ENCODE measurements around the gene OR5K1.

The OR5K1 gene

GRCh38 chr3:98460220-98460619 lies 2.8 kb upstream of the OR5K1 start:
- Histone ChIP-seq H3K4me3 (ENCODE audit: low read depth, low read length) (no peak overlapping the region), H3K9me3 (ENCODE audit: control insufficient read depth, insufficient read depth, low read depth, low read length) (no peaks in the 10 kb centered on the region; the same call in 1 of the 2 replicates), H3K27ac (ENCODE audit: low read depth, low read length) (no peak overlapping the region), H3K36me3 (ENCODE audit: control insufficient read depth, insufficient read depth, low read length) (no peaks in the 10 kb centered on the region), H3K27me3 (ENCODE audit: control insufficient read depth, insufficient read depth, low read length) (no peaks in the 10 kb centered on the region), H3K9ac (ENCODE audit: low read length) (no peak overlapping the region), H3K4me1 (ENCODE audit: control insufficient read depth, insufficient read depth, low read length) (no peaks in the 10 kb centered on the region)

- no peaks in the 10 kb centered on the region for H3K27me3 ChIP-seq (ENCODE audit: control insufficient read depth, insufficient read depth, low read length)
- H3K36me3 ChIP-seq (ENCODE audit: control insufficient read depth, insufficient read depth, low read length): no peaks in the 10 kb centered on the region
- H3K9ac ChIP-seq (ENCODE audit: low read length): no peak overlapping the region
- H3K4me3 ChIP-seq (ENCODE audit: low read depth, low read length): no peak overlapping the region
- no peak overlapping the region for H3K27ac ChIP-seq (ENCODE audit: low read depth, low read length)
- H3K4me1 ChIP-seq (ENCODE audit: control insufficient read depth, insufficient read depth, low read length): no peaks in the 10 kb centered on the region; the same call in 1 of the 2 replicates
- peaks cover 14% of the 10 kb centered on the region; the same call in 1 of the 2 replicates for H3K9me3 ChIP-seq (ENCODE audit: control insufficient read depth, insufficient read depth, low read depth, low read length)
These were observed 19.9 kb downstream of the OR5K1 start for GRCh38 chr3:98482717-98483482.

GRCh38 chr3:98483626-98484025 lies 20.6 kb downstream of the OR5K1 start:
- no peak overlapping the region for H3K9ac ChIP-seq (ENCODE audit: low read length)
- H3K36me3 ChIP-seq (ENCODE audit: control insufficient read depth, insufficient read depth, low read length): no peaks in the 10 kb centered on the region
- no peak overlapping the region for H3K4me3 ChIP-seq (ENCODE audit: low read depth, low read length)
- H3K4me1 ChIP-seq (ENCODE audit: control insufficient read depth, insufficient read depth, low read length): no peaks in the 10 kb centered on the region; the same call in 1 of the 2 replicates
- H3K27ac ChIP-seq (ENCODE audit: low read depth, low read length): no peak overlapping the region
- no peaks in the 10 kb centered on the region for H3K27me3 ChIP-seq (ENCODE audit: control insufficient read depth, insufficient read depth, low read length)
- peaks cover 12% of the 10 kb centered on the region; the same call in 1 of the 2 replicates for H3K9me3 ChIP-seq (ENCODE audit: control insufficient read depth, insufficient read depth, low read depth, low read length)

GRCh38 chr3:98497381-98497780 lies 34.4 kb downstream of the OR5K1 start, which contains the start of gene OR5K2:
Gene OR5K2, plus strand, starts transcription at chr3:98497681. Its CDS starts 0 bp downstream, at chr3:98497681.
- H3K36me3 ChIP-seq (ENCODE audit: control insufficient read depth, insufficient read depth, low read length): no peaks in the 10 kb centered on the region
- H3K9me3 ChIP-seq (ENCODE audit: control insufficient read depth, insufficient read depth, low read depth, low read length): no peaks in the 10 kb centered on the region
- no peak within 1 kb of the TSS for H3K4me3 ChIP-seq (ENCODE audit: low read depth, low read length)
- no peaks in the 10 kb centered on the region for H3K27me3 ChIP-seq (ENCODE audit: control insufficient read depth, insufficient read depth, low read length)
- no peaks in the 10 kb centered on the region for H3K4me1 ChIP-seq (ENCODE audit: control insufficient read depth, insufficient read depth, low read length)
- no peak within 1 kb of the TSS for H3K9ac ChIP-seq (ENCODE audit: low read length)
- no peak within 1 kb of the TSS for H3K27ac ChIP-seq (ENCODE audit: low read depth, low read length)

- no peaks in the 10 kb centered on the region for H3K9me3 ChIP-seq (ENCODE audit: control insufficient read depth, insufficient read depth, low read depth, low read length)
- H3K4me1 ChIP-seq (ENCODE audit: control insufficient read depth, insufficient read depth, low read length): no peaks in the 10 kb centered on the region
- no peak overlapping the region for H3K9ac ChIP-seq (ENCODE audit: low read length)
- no peaks in the 10 kb centered on the region for H3K27me3 ChIP-seq (ENCODE audit: control insufficient read depth, insufficient read depth, low read length)
- H3K36me3 ChIP-seq (ENCODE audit: control insufficient read depth, insufficient read depth, low read length): no peaks in the 10 kb centered on the region
- H3K4me3 ChIP-seq (ENCODE audit: low read depth, low read length): no peak overlapping the region
- no peak overlapping the region for H3K27ac ChIP-seq (ENCODE audit: low read depth, low read length)
These were observed 37.0 kb downstream of the OR5K1 start for GRCh38 chr3:98500019-98500418.

- Histone ChIP-seq H3K9ac (ENCODE audit: low read length) (no peak overlapping the region), H3K27ac (ENCODE audit: low read depth, low read length) (no peak overlapping the region), H3K27me3 (ENCODE audit: control insufficient read depth, insufficient read depth, low read length) (no peaks in the 10 kb centered on the region), H3K4me3 (ENCODE audit: low read depth, low read length) (no peak overlapping the region), H3K9me3 (ENCODE audit: control insufficient read depth, insufficient read depth, low read depth, low read length) (no peaks in the 10 kb centered on the region), H3K4me1 (ENCODE audit: control insufficient read depth, insufficient read depth, low read length) (no peaks in the 10 kb centered on the region), H3K36me3 (ENCODE audit: control insufficient read depth, insufficient read depth, low read length) (no peaks in the 10 kb centered on the region)
These were observed 38.3 kb downstream of the OR5K1 start for GRCh38 chr3:98501270-98501669.

- Histone ChIP-seq H3K27ac (ENCODE audit: low read depth, low read length) (no peak overlapping the region), H3K36me3 (ENCODE audit: control insufficient read depth, insufficient read depth, low read length) (no peaks in the 10 kb centered on the region), H3K9ac (ENCODE audit: low read length) (no peak overlapping the region), H3K9me3 (ENCODE audit: control insufficient read depth, insufficient read depth, low read depth, low read length) (no peaks in the 10 kb centered on the region), H3K27me3 (ENCODE audit: control insufficient read depth, insufficient read depth, low read length) (no peaks in the 10 kb centered on the region), H3K4me1 (ENCODE audit: control insufficient read depth, insufficient read depth, low read length) (no peaks in the 10 kb centered on the region), H3K4me3 (ENCODE audit: low read depth, low read length) (no peak overlapping the region)
These were observed 39.0 kb downstream of the OR5K1 start for GRCh38 chr3:98501863-98502576.

GRCh38 chr3:98504539-98504938 lies 41.5 kb downstream of the OR5K1 start:
- Histone ChIP-seq H3K27me3 (ENCODE audit: control insufficient read depth, insufficient read depth, low read length) (no peaks in the 10 kb centered on the region), H3K4me1 (ENCODE audit: control insufficient read depth, insufficient read depth, low read length) (no peaks in the 10 kb centered on the region), H3K36me3 (ENCODE audit: control insufficient read depth, insufficient read depth, low read length) (no peaks in the 10 kb centered on the region), H3K4me3 (ENCODE audit: low read depth, low read length) (no peak overlapping the region), H3K9me3 (ENCODE audit: control insufficient read depth, insufficient read depth, low read depth, low read length) (no peaks in the 10 kb centered on the region), H3K27ac (ENCODE audit: low read depth, low read length) (no peak overlapping the region), H3K9ac (ENCODE audit: low read length) (no peak overlapping the region)

- no peak overlapping the region for H3K9ac ChIP-seq (ENCODE audit: low read length)
- H3K27me3 ChIP-seq (ENCODE audit: control insufficient read depth, insufficient read depth, low read length): no peaks in the 10 kb centered on the region
- H3K4me1 ChIP-seq (ENCODE audit: control insufficient read depth, insufficient read depth, low read length): no peaks in the 10 kb centered on the region
- no peaks in the 10 kb centered on the region for H3K36me3 ChIP-seq (ENCODE audit: control insufficient read depth, insufficient read depth, low read length)
- H3K9me3 ChIP-seq (ENCODE audit: control insufficient read depth, insufficient read depth, low read depth, low read length): no peaks in the 10 kb centered on the region
- H3K27ac ChIP-seq (ENCODE audit: low read depth, low read length): no peak overlapping the region
- H3K4me3 ChIP-seq (ENCODE audit: low read depth, low read length): no peak overlapping the region
These were observed 45.6 kb downstream of the OR5K1 start for GRCh38 chr3:98508582-98508981.

- peaks cover 11% of the 10 kb centered on the region for H3K4me1 ChIP-seq (ENCODE audit: control insufficient read depth, insufficient read depth, low read length)
- no peaks in the 10 kb centered on the region for H3K9me3 ChIP-seq (ENCODE audit: control insufficient read depth, insufficient read depth, low read depth, low read length)
- H3K27ac ChIP-seq (ENCODE audit: low read depth, low read length): no peak overlapping the region
- peaks cover 26% of the 10 kb centered on the region for H3K36me3 ChIP-seq (ENCODE audit: control insufficient read depth, insufficient read depth, low read length)
- no peak overlapping the region for H3K4me3 ChIP-seq (ENCODE audit: low read depth, low read length)
- H3K9ac ChIP-seq (ENCODE audit: low read length): no peak overlapping the region
- no peaks in the 10 kb centered on the region for H3K27me3 ChIP-seq (ENCODE audit: control insufficient read depth, insufficient read depth, low read length)
These were observed 49.6 kb downstream of the OR5K1 start for GRCh38 chr3:98512576-98512975.

- Histone ChIP-seq H3K27ac (ENCODE audit: low read depth, low read length) (no peak overlapping the region), H3K4me3 (ENCODE audit: low read depth, low read length) (no peak overlapping the region), H3K36me3 (ENCODE audit: control insufficient read depth, insufficient read depth, low read length) (peaks cover 31% of the 10 kb centered on the region), H3K27me3 (ENCODE audit: control insufficient read depth, insufficient read depth, low read length) (no peaks in the 10 kb centered on the region), H3K9ac (ENCODE audit: low read length) (no peak overlapping the region), H3K4me1 (ENCODE audit: control insufficient read depth, insufficient read depth, low read length) (peaks cover 16% of the 10 kb centered on the region), H3K9me3 (ENCODE audit: control insufficient read depth, insufficient read depth, low read depth, low read length) (no peaks in the 10 kb centered on the region)
These were observed 50.1 kb downstream of the OR5K1 start for GRCh38 chr3:98513091-98513511.

All from HUES6 (cell line).